Lower leg skin (tissue), 4 donors: ENCODE measurements around the gene TTYH2. TPM values are rescaled to one million over a fixed set of nuclear protein-coding genes. Genes with fewer than 3 reads are reported as not detected.

Experiments used
- DNase-seq, 2 donors: peaks; one replicate each; pipeline ENCODE4 v3.0.0-alpha.2; 2019; ENCODE audit warnings: low spot score in 2 of 2
- H3K4me3 ChIP-seq: fragments of 200-600 bp; sonication (generic); 2 replicates; pipeline ENCODE4 v1.5.1; 2017; ENCODE audit warnings: mild to moderate bottlenecking, low read depth; ENCODE audit not compliant: poor library complexity, severe bottlenecking
- CTCF ChIP-seq, 3 donors: fragments of 450-650 bp; IDR thresholded peaks; one replicate each; pipeline ENCODE4 v1.5.1; 2016; ENCODE audit warnings: antibody characterized with exemption in 3 of 3, mild to moderate bottlenecking in 3 of 3, moderate library complexity in 2 of 3
- POLR2A ChIP-seq, 2 donors: fragments of 450-650 bp; IDR thresholded peaks; one replicate each; pipeline ENCODE4 v1.6.1; 2016 to 2017; ENCODE audit warnings: antibody characterized with exemption in 2 of 2, mild to moderate bottlenecking in 1 of 2, moderate library complexity in 1 of 2
- WGBS, 2 donors: methylation state at CpG; one replicate each; pipeline ENCODE4 v1.1.5; 2018; 5-methylcytosine and 5-hydroxymethylcytosine counted together
- intact Hi-C: fragments of 100-400 bp; cut with DNase I; formaldehyde crosslinking; loops from one replicate; pipeline ENCODE4 v1.15.0; 2023; ENCODE audit warnings: low total_unique reads
- total RNA-seq, 4 donors: library from RNA; depleted of rRNA; stranded (reverse); fragments of >200 nt; gene quantifications; one replicate each; pipeline ENCODE4 v1.1.0, GENCODE V29; 2016

Gene TTYH2
- total RNA-seq, 4 donors from 2014 or later, result 4.3 to 12.7 (median 8.6) TPM

GRCh38 chr17:74235911-74236371 is 22.6 kb downstream of the TTYH2 start:
- 69 to 75% methylated on average over 8 of the region's 8 CpGs for WGBS, 2 donors
- intact Hi-C loops, result no loop called here
- DNase-seq, result no peak
- H3K4me3 ChIP-seq, result no peak overlapping the region
- TF ChIP-seq POLR2A (IDR thresholded peaks at IDR 0.05), result no peak
- TF ChIP-seq CTCF (IDR thresholded peaks at IDR 0.05), result no peak

GRCh38 chr17:74237321-74237720 is 23.9 kb downstream of the TTYH2 start:
- no peak overlapping the region for H3K4me3 ChIP-seq
- 92 to 97% methylated on average over 12 of the region's 12 CpGs for WGBS, 2 donors
- intact Hi-C loops, result no loop called here
- TF ChIP-seq POLR2A (IDR thresholded peaks at IDR 0.05), result no peak
- TF ChIP-seq CTCF (IDR thresholded peaks at IDR 0.05), result no peak
- no peak for DNase-seq

- H3K4me3 ChIP-seq, result no peak overlapping the region
- DNase-seq, result peak; percentile 62 to 91
- no peak for TF ChIP-seq CTCF (IDR thresholded peaks at IDR 0.05)
- no peak for TF ChIP-seq POLR2A (IDR thresholded peaks at IDR 0.05)
- intact Hi-C loops, result no loop called here
- 57 to 70% methylated on average over 8 to 10 of the region's 10 CpGs for WGBS, 2 donors
Measured at GRCh38 chr17:74239172-74239571, 25.8 kb downstream of the TTYH2 start.

- WGBS, 2 donors, result 49 to 51% methylated on average over 11 of the region's 11 CpGs
- intact Hi-C loops, result no loop called here
- DNase-seq, result no peak
Measured at GRCh38 chr17:74240618-74241205, 27.3 kb downstream of the TTYH2 start.

GRCh38 chr17:74241431-74241830 is 28.1 kb downstream of the TTYH2 start:
- 43 to 49% methylated on average over 10 of the region's 10 CpGs for WGBS, 2 donors
- TF ChIP-seq POLR2A (IDR thresholded peaks at IDR 0.05) (no peak), CTCF (IDR thresholded peaks at IDR 0.05) (no peak)
- DNase-seq, result no peak
- no peak overlapping the region for H3K4me3 ChIP-seq
- intact Hi-C loops, result no loop called here

More at GRCh38 chr17:74240618-74241205, 27.3 kb downstream of the TTYH2 start:
- TF ChIP-seq POLR2A (IDR thresholded peaks at IDR 0.05) (no peak), CTCF (IDR thresholded peaks at IDR 0.05) (no peak)
- H3K4me3 ChIP-seq, result no peak overlapping the region

- no peak for DNase-seq
- 86 to 95% methylated on average over 2 of the region's 2 CpGs for WGBS, 2 donors
- TF ChIP-seq POLR2A (IDR thresholded peaks at IDR 0.05) (no peak), CTCF (IDR thresholded peaks at IDR 0.05) (no peak)
- intact Hi-C loops, result no loop called here
- H3K4me3 ChIP-seq, result no peak overlapping the region
Measured at GRCh38 chr17:74241847-74242246, 28.5 kb downstream of the TTYH2 start.
